ENCODE measurements around the gene NES. TPM values are rescaled to one million over a fixed set of nuclear protein-coding genes. Genes with fewer than 3 reads are reported as not detected.
A peak's percentile ranks its signal among the peaks of the same experiment; 100 is the strongest.

Gene NES
- polyA plus RNA-seq, 1 of the 3 experiments (the other 2 are of a cell fraction): 15.8 TPM

DNA sequence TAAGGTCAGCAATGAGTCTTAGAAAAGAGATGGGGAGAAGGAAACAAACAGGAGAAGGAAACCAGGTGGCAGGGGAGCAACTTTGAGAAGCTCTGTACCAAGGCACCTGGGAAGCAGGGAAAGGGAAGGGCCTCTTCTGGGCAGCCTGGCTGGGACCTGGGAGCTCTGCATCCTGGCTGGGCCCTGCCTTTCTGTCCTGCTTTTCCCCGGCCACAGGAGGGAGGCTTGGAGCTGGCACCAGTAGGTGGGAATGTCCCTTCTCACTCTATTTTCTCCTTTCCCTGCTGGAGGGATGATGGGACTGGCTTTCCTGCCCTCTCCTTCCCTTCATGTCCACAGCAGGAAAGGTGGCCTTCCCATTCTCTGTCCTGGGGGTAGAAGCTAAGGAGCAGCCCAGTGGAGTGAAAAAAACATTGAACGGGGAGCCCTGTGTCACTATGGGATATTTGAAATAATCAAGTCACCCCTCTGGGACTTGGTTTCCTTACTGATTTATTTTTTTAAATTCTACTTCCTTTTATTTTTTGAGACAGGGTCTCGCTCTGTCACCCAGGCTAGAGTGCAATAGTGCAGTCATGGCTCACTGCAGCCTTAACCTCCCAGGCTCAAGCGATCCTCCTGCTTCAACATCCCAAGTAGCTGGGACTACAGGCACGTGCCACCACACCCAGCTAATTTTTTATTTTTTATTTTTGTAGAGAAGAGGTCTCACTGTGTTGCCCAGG lies 5.1 kb upstream of the NES start:
- TF ChIP-seq RCOR1 (IDR thresholded peaks at IDR 0.05; ENCODE audit: low read length) (no peak), RAD21 (IDR thresholded peaks at IDR 0.05; ENCODE audit: low read length) (0 out of 2 replicates have a peak, but pooled peaks have one; percentile 13)
- ChIA-PET CTCF (interaction anchor here (1.2 to 45.5 kb wide), 10 partner anchors 7 to 246 kb away, joined by 3 to 2702 read pairs (median 7); partner anchors contain the start of genes BCAN, CRABP2, ISG20L2 and METTL25B), POLR2A (no interaction called here)
- no peak overlapping the region for H2AFZ ChIP-seq (ENCODE audit: low read depth)
- H3F3A ChIP-seq (replicated peaks; ENCODE audit: insufficient read depth): no peaks in the 10 kb centered on the region
- no peaks in the 10 kb centered on the region for H3K9me3 ChIP-seq
- no peak overlapping the region for H3K4me2 ChIP-seq
- H3K9ac ChIP-seq: no peak overlapping the region
- 78% methylated on average over 5 of the region's 5 CpGs for WGBS (ENCODE audit: low lambda C conversion rate)
- no peaks in the 10 kb centered on the region for H3K36me3 ChIP-seq (replicated peaks in 1 of 2; ENCODE audit: control insufficient read depth in 1 of 2, insufficient read depth in 2 of 2, low read length in 1 of 2)
- no peaks in the 10 kb centered on the region for H4K20me1 ChIP-seq (ENCODE audit: insufficient read depth)
- H3K9me2 ChIP-seq: no peaks in the 10 kb centered on the region
- H3K27me3 ChIP-seq (ENCODE audit: insufficient read depth): no peaks in the 10 kb centered on the region
- H3K4me3 ChIP-seq (ENCODE audit: low read depth in 2 of 2, low read length in 1 of 2): no peak overlapping the region
- peaks cover 0 to 5% of the 10 kb centered on the region in 2 experiments; a peak in 2 of 4 replicates for H3K4me1 ChIP-seq (ENCODE audit: control insufficient read depth in 1 of 2, insufficient read depth in 2 of 2, low read depth in 1 of 2, low read length in 1 of 2)
- H3K27ac ChIP-seq (ENCODE audit: low read depth in 2 of 2, low read length in 1 of 2): no peak overlapping the region
- no peak for DNase-seq
- H3K79me2 ChIP-seq (ENCODE audit: insufficient read depth): peaks cover 3% of the 10 kb centered on the region; the same call in 1 of the 2 replicates

DNA sequence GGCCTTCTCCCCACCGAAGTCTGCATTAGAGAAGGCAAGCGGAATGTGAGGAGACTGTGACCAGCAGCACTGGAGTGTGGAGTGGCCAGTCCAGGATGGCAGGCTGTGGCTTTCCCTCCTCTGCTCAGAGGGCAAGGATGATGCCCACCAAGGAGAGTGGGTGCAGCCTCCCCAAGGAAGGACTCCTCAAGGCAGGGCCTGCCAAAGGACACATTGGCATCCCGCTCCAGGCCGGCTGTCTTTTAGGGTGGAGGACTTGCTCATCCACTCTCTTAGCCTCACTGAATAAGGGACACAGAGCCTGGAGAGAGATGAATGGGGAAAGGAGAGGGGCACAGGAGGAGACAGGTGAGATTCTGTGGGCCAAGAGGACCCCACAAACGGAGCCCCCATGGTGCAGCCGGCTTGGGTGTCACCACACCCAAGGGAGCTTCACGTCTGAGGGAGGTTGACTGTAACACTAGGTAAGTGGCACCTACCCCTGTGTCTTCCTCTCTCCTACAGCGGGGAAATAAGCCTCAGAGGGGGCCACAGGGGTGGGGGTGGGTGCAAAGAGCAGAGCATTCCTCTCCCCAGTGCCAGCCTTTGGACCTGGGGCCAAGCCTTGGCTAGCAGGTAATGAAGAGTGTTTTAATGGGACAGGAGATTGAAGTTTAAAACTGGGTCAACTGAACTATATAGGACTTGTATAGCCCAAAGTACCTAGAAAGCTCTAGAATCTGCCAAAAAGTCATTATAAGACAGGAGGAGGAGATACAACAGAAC lies 4.2 kb upstream of the NES start:
- Histone ChIP-seq H2AFZ (ENCODE audit: low read depth) (no peak overlapping the region), H3K4me1 (ENCODE audit: control insufficient read depth in 1 of 2, insufficient read depth in 2 of 2, low read depth in 1 of 2, low read length in 1 of 2) (peaks cover 0 to 11% of the 10 kb centered on the region in 2 experiments; a peak in 2 of 4 replicates), H3K79me2 (ENCODE audit: insufficient read depth) (peaks cover 12% of the 10 kb centered on the region), H3K36me3 (replicated peaks in 1 of 2; ENCODE audit: control insufficient read depth in 1 of 2, insufficient read depth in 2 of 2, low read length in 1 of 2) (no peaks in the 10 kb centered on the region), H3K4me2 (no peak overlapping the region), H3F3A (replicated peaks; ENCODE audit: insufficient read depth) (no peaks in the 10 kb centered on the region), H3K9me3 (no peaks in the 10 kb centered on the region), H3K4me3 (ENCODE audit: low read depth in 2 of 2, low read length in 1 of 2) (no peak overlapping the region), H3K9ac (no peak overlapping the region), H3K27ac (ENCODE audit: low read depth in 2 of 2, low read length in 1 of 2) (no peak overlapping the region), H4K20me1 (ENCODE audit: insufficient read depth) (no peaks in the 10 kb centered on the region), H3K9me2 (no peaks in the 10 kb centered on the region), H3K27me3 (ENCODE audit: insufficient read depth) (no peaks in the 10 kb centered on the region)
- TF ChIP-seq YY1 (IDR thresholded peaks at IDR 0.05; ENCODE audit: low read depth) (no peak), RFX5 (IDR thresholded peaks at IDR 0.05; ENCODE audit: low read length) (no peak), RCOR1 (IDR thresholded peaks at IDR 0.05; ENCODE audit: low read length) (no peak), POLR2AphosphoS5 (IDR thresholded peaks at IDR 0.05; ENCODE audit: low read depth, low read length) (no peak), GABPA (IDR thresholded peaks at IDR 0.05; ENCODE audit: low read depth) (no peak), RAD21 (IDR thresholded peaks at IDR 0.05; ENCODE audit: low read length) (no peak), NRF1 (IDR thresholded peaks at IDR 0.05; ENCODE audit: low read depth, low read length) (no peak), GATA2 (CRISPR knock-in tag; IDR thresholded peaks at IDR 0.05) (no peak), SIN3A (IDR thresholded peaks at IDR 0.05; ENCODE audit: borderline replicate concordance, low read depth, low read length) (no peak), ELF1 (IDR thresholded peaks at IDR 0.05) (no peak)
- TF ChIP-seq, protein P1, sequence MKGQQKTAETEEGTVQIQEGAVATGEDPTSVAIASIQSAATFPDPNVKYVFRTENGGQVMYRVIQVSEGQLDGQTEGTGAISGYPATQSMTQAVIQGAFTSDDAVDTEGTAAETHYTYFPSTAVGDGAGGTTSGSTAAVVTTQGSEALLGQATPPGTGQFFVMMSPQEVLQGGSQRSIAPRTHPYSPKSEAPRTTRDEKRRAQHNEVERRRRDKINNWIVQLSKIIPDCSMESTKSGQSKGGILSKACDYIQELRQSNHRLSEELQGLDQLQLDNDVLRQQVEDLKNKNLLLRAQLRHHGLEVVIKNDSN (IDR thresholded peaks at IDR 0.05; ENCODE audit: borderline replicate concordance, low read depth): no peak
- TF ChIP-seq, protein P2, sequence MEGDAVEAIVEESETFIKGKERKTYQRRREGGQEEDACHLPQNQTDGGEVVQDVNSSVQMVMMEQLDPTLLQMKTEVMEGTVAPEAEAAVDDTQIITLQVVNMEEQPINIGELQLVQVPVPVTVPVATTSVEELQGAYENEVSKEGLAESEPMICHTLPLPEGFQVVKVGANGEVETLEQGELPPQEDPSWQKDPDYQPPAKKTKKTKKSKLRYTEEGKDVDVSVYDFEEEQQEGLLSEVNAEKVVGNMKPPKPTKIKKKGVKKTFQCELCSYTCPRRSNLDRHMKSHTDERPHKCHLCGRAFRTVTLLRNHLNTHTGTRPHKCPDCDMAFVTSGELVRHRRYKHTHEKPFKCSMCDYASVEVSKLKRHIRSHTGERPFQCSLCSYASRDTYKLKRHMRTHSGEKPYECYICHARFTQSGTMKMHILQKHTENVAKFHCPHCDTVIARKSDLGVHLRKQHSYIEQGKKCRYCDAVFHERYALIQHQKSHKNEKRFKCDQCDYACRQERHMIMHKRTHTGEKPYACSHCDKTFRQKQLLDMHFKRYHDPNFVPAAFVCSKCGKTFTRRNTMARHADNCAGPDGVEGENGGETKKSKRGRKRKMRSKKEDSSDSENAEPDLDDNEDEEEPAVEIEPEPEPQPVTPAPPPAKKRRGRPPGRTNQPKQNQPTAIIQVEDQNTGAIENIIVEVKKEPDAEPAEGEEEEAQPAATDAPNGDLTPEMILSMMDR (IDR thresholded peaks at IDR 0.05): no peak
- TF ChIP-seq, protein P3, sequence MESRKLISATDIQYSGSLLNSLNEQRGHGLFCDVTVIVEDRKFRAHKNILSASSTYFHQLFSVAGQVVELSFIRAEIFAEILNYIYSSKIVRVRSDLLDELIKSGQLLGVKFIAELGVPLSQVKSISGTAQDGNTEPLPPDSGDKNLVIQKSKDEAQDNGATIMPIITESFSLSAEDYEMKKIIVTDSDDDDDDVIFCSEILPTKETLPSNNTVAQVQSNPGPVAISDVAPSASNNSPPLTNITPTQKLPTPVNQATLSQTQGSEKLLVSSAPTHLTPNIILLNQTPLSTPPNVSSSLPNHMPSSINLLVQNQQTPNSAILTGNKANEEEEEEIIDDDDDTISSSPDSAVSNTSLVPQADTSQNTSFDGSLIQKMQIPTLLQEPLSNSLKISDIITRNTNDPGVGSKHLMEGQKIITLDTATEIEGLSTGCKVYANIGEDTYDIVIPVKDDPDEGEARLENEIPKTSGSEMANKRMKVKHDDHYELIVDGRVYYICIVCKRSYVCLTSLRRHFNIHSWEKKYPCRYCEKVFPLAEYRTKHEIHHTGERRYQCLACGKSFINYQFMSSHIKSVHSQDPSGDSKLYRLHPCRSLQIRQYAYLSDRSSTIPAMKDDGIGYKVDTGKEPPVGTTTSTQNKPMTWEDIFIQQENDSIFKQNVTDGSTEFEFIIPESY (IDR thresholded peaks at IDR 0.05; ENCODE audit: borderline replicate concordance, low read depth): no peak
- TF ChIP-seq, protein P4, sequence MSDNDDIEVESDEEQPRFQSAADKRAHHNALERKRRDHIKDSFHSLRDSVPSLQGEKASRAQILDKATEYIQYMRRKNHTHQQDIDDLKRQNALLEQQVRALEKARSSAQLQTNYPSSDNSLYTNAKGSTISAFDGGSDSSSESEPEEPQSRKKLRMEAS (IDR thresholded peaks at IDR 0.05; ENCODE audit: low read depth): no peak
- TF ChIP-seq, protein P5, sequence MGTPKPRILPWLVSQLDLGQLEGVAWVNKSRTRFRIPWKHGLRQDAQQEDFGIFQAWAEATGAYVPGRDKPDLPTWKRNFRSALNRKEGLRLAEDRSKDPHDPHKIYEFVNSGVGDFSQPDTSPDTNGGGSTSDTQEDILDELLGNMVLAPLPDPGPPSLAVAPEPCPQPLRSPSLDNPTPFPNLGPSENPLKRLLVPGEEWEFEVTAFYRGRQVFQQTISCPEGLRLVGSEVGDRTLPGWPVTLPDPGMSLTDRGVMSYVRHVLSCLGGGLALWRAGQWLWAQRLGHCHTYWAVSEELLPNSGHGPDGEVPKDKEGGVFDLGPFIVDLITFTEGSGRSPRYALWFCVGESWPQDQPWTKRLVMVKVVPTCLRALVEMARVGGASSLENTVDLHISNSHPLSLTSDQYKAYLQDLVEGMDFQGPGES (IDR thresholded peaks at IDR 0.05; ENCODE audit: low read depth, low read length): no peak
- CTCF ChIA-PET: interaction anchor here (0.9 to 45.5 kb wide), 11 partner anchors 8 to 209 kb away, joined by 3 to 2702 read pairs (median 5); partner anchors contain the start of genes BCAN, CRABP2, ISG20L2 and METTL25B
- no peak for DNase-seq
- WGBS (ENCODE audit: low lambda C conversion rate): 72% methylated on average over 8 of the region's 8 CpGs
- POLR2A ChIA-PET: no interaction called here

Data from SK-N-SH (cell line).